ENCODE data around the gene RSPO1.

GRCh38 chr1:37660664-37661063 lies 26.0 kb upstream of the RSPO1 start:
- TF ChIP-seq EZH2phosphoT487 (IDR thresholded peaks at IDR 0.05; ENCODE audit: insufficient read depth, low read depth) (no peak), EZH2 (IDR thresholded peaks at IDR 0.05; ENCODE audit: insufficient read depth, poor library complexity, severe bottlenecking) (no peak)

All from GM23248 (cell line).